Naive thymus-derived CD8-positive, alpha-beta T cell (primary cell): Measurements from ENCODE around the gene EME2. TPM values are rescaled to one million over a fixed set of nuclear protein-coding genes. Genes with fewer than 3 reads are reported as not detected.
A peak's percentile ranks its signal among the peaks of the same experiment; 100 is the strongest.

Experiments used
- ATAC-seq, 2 donors: fragments of 150-1000 bp; cut with Tn5 transposase in 1 of 2; sonication (Bioruptor Pico), chemical (Tn5 transposase) in 1 of 2; 1 replicate in 1 of 2; 2 replicates in 1 of 2; pipeline ENCODE4 v1.10.0; 2021; ENCODE audit warnings: mild to moderate bottlenecking in 2 of 2, moderate library complexity in 2 of 2
- POLR2A ChIA-PET: fragments of 350-600 bp; sonication (Branson Sonifier 250); formaldehyde crosslinking; loops from one replicate; lab custom pipeline; 2021; ENCODE audit warnings: antibody characterized with exemption; lab: Charles Lee
- DNase-seq, 10 donors: peaks; one replicate each; pipeline versions ENCODE4 v3.0.0 to v3.0.0-alpha.2; 2020 to 2022
- H3K27ac Mint-ChIP-seq, 10 donors: one replicate each; pipeline ENCODE4 v1.8.0; 2020 to 2022; ENCODE audit warnings: mild to moderate bottlenecking in 10 of 10, mixed read lengths in 10 of 10, moderate library complexity in 4 of 10, inconsistent platforms in 1 of 10
- H3K27me3 Mint-ChIP-seq, 5 donors: one replicate each; pipeline ENCODE4 v1.8.0; 2021 to 2022; ENCODE audit warnings: mixed read lengths in 5 of 5
- H3K36me3 Mint-ChIP-seq, 3 donors: one replicate each; pipeline ENCODE4 v1.8.0; 2020 to 2022; ENCODE audit warnings: mixed read lengths in 3 of 3, mild to moderate bottlenecking in 2 of 3, inconsistent platforms in 1 of 3
- H3K4me1 Mint-ChIP-seq, 4 donors: one replicate each; pipeline ENCODE4 v1.8.0; 2021 to 2022; ENCODE audit warnings: mixed read lengths in 4 of 4
- H3K4me3 Mint-ChIP-seq, 10 donors: one replicate each; pipeline ENCODE4 v1.8.0; 2020 to 2022; ENCODE audit warnings: mild to moderate bottlenecking in 10 of 10, mixed read lengths in 10 of 10, moderate library complexity in 6 of 10, inconsistent platforms in 1 of 10
- H3K9me3 Mint-ChIP-seq, 9 donors: one replicate each; pipeline ENCODE4 v1.8.0; 2020 to 2022; ENCODE audit warnings: mixed read lengths in 9 of 9, mild to moderate bottlenecking in 3 of 9, inconsistent platforms in 1 of 9, moderate library complexity in 1 of 9
- microRNA-seq: library from miRNA; unstranded; fragments of <30 nt; microRNA quantifications from one replicate; pipeline ENCODE4 v1.2.0, GENCODE V29; 2022; ENCODE audit warnings: borderline microRNAs expressed
- polyA plus RNA-seq, 3 donors: library from polyadenylated mRNA; unstranded; fragments of 300-500 nt; fragmentation: Illumina TruSeq; gene quantifications; one replicate each; pipeline ENCODE4 v1.2.3, GENCODE V29; 2021
- total RNA-seq, 8 experiments: library from RNA in 2 of 8; stranded (reverse) in 2 of 8; gene quantifications; one replicate each; pipeline ENCODE4 v1.2.3 and lab custom pipeline; 2021 to 2026

EME2 gene
- total and polyA plus RNA-seq, 5 experiments from 2014 or later = 0.35 to 31.5 (median 1.6) TPM

GRCh38 chr16:1819611-1820010 lies 47.0 kb downstream of the EME2 start:
- Mint-ChIP-seq H3K27ac (peak overlapping the region in 3 of 10 donors; percentile 22 to 85 (median 51)), H3K4me1 (peaks cover 4 to 19% (median 10%) of the 10 kb centered on the region in 4 donors), H3K4me3 (peak overlapping the region in 2 of 10 donors; percentile 5 to 26), H3K36me3 (peaks cover 0 to 42% (median 0%) of the 10 kb centered on the region in 3 donors), H3K27me3 (no peaks in the 10 kb centered on the region), H3K9me3 (no peaks in the 10 kb centered on the region)
- DNase-seq (no peak), ATAC-seq (no peak)
- POLR2A ChIA-PET = no interaction called here

GRCh38 chr16:1820096-1820945 lies 47.7 kb downstream of the EME2 start:
- H3K36me3 Mint-ChIP-seq = peaks cover 0 to 38% (median 0%) of the 10 kb centered on the region in 3 donors
- H3K4me3 Mint-ChIP-seq = no peak overlapping the region
- ATAC-seq (no peak), DNase-seq (no peak)
- H3K4me1 Mint-ChIP-seq = peaks cover 8 to 25% (median 13%) of the 10 kb centered on the region in 4 donors
- POLR2A ChIA-PET = no interaction called here
- no peaks in the 10 kb centered on the region for H3K9me3 Mint-ChIP-seq
- no peaks in the 10 kb centered on the region for H3K27me3 Mint-ChIP-seq
- H3K27ac Mint-ChIP-seq = peak overlapping the region in 1 of 10 donors; percentile 44

GRCh38 chr16:1820946-1821290 lies 48.3 kb downstream of the EME2 start:
- POLR2A ChIA-PET = interaction anchor here (0.8 kb wide), 1 partner anchor 38 kb away, joined by 3 read pairs; the partner anchor contains the start of genes NUBP2 and SPSB3
- peak overlapping the region in 1 of 10 donors; percentile 44 for H3K27ac Mint-ChIP-seq
- no peaks in the 10 kb centered on the region for H3K27me3 Mint-ChIP-seq
- H3K4me1 Mint-ChIP-seq = peaks cover 8 to 30% (median 16%) of the 10 kb centered on the region in 4 donors
- H3K36me3 Mint-ChIP-seq = peaks cover 0 to 34% (median 0%) of the 10 kb centered on the region in 3 donors
- H3K4me3 Mint-ChIP-seq = no peak overlapping the region
- ATAC-seq = no peak
- no peak for DNase-seq
- H3K9me3 Mint-ChIP-seq = no peaks in the 10 kb centered on the region

- Mint-ChIP-seq H3K4me1 (peaks cover 8 to 31% (median 16%) of the 10 kb centered on the region in 4 donors), H3K9me3 (no peaks in the 10 kb centered on the region), H3K36me3 (peaks cover 0 to 27% (median 0%) of the 10 kb centered on the region in 3 donors), H3K27ac (peak overlapping the region in 1 of 10 donors; percentile 47), H3K27me3 (peaks cover 0 to 2% (median 0%) of the 10 kb centered on the region in 5 donors), H3K4me3 (no peak overlapping the region)
- DNase-seq = no peak
- no peak for ATAC-seq
- POLR2A ChIA-PET = no interaction called here
Observed at GRCh38 chr16:1821861-1822611, 49.4 kb downstream of the EME2 start.

- H3K36me3 Mint-ChIP-seq = peaks cover 0 to 21% (median 0%) of the 10 kb centered on the region in 3 donors
- DNase-seq (no peak), ATAC-seq (no peak)
- no peak overlapping the region for H3K4me3 Mint-ChIP-seq
- peaks cover 15 to 35% (median 22%) of the 10 kb centered on the region in 4 donors for H3K4me1 Mint-ChIP-seq
- POLR2A ChIA-PET = interaction anchor here (0.6 kb wide), 1 partner anchor 1346 kb away, joined by 7 read pairs; no protein-coding TSS in a partner anchor
- H3K27ac Mint-ChIP-seq = peak overlapping the region in 2 of 10 donors; percentile 21 to 47
- peaks cover 0 to 3% (median 0%) of the 10 kb centered on the region in 5 donors for H3K27me3 Mint-ChIP-seq
- H3K9me3 Mint-ChIP-seq = no peaks in the 10 kb centered on the region
Observed at GRCh38 chr16:1822801-1823200, 50.2 kb downstream of the EME2 start.

GRCh38 chr16:1823821-1824220 lies 51.2 kb downstream of the EME2 start:
- no peak for ATAC-seq
- Mint-ChIP-seq H3K9me3 (no peaks in the 10 kb centered on the region), H3K27me3 (peaks cover 0 to 3% (median 0%) of the 10 kb centered on the region in 5 donors), H3K27ac (peak overlapping the region in 7 of 10 donors; percentile 49 to 87 (median 64)), H3K4me1 (peaks cover 15 to 42% (median 27%) of the 10 kb centered on the region in 4 donors), H3K4me3 (peak overlapping the region in 8 of 10 donors; percentile 9 to 87 (median 36)), H3K36me3 (peaks cover 0 to 20% (median 0%) of the 10 kb centered on the region in 3 donors)
- DNase-seq = no peak
- POLR2A ChIA-PET = interaction anchor here (1.1 kb wide), 1 partner anchor 118 kb away, joined by 4 read pairs; the partner anchor contains the start of gene MAPK8IP3

GRCh38 chr16:1825381-1825863 lies 52.8 kb downstream of the EME2 start:
- POLR2A ChIA-PET = interaction anchor here (0.6 to 2.9 kb wide), 5 partner anchors 30 to 329 kb away, joined by 3 to 25 read pairs (median 5); partner anchors contain the start of genes MAPK8IP3, NUBP2 and SPSB3
- Mint-ChIP-seq H3K36me3 (peaks cover 0 to 17% (median 0%) of the 10 kb centered on the region in 3 donors), H3K4me1 (peaks cover 13 to 58% (median 39%) of the 10 kb centered on the region in 4 donors), H3K27me3 (peaks cover 0 to 3% (median 0%) of the 10 kb centered on the region in 5 donors), H3K4me3 (peak overlapping the region; percentile 66 to 90 (median 85)), H3K27ac (peak overlapping the region in 9 of 10 donors; percentile 77 to 95 (median 92)), H3K9me3 (no peaks in the 10 kb centered on the region)
- no peak for ATAC-seq
- DNase-seq = no peak

Small RNA genes within 50 kb of the gene (microRNA-seq; reads per million reads assigned to microRNA genes)
- gene MIR3177 = 1.7 reads per million

Other genes with a start within 250 kb of the EME2 start
- 100 to 1,000 TPM; 186 to 196 TPM for gene TMEM204, start 239.1 kb upstream of the EME2 start, total RNA-seq
- 100 to 1,000 TPM in 2 of 3 donors, 10 to 100 TPM in 1; 95.9 to 135 (median 125) TPM for gene TMEM204, start 239.1 kb upstream of the EME2 start, polyA plus RNA-seq
- 10 to 100 TPM; 10.4 to 11.1 TPM for gene IFT140, start 160.7 kb upstream of the EME2 start, total RNA-seq
- 10 to 100 TPM in 2 of 3 donors, 1 to 10 TPM in 1; 4.5 to 21.2 (median 16.8) TPM for gene IFT140, start 160.7 kb upstream of the EME2 start, polyA plus RNA-seq
- gene CRAMP1, start 160.4 kb upstream of the EME2 start, total RNA-seq = 10 to 100 TPM; 24.4 to 25.4 TPM
- 1 to 10 TPM; 1.3 to 3.1 (median 1.9) TPM for gene CRAMP1, start 160.4 kb upstream of the EME2 start, polyA plus RNA-seq
- gene JPT2, start 94.5 kb upstream of the EME2 start, total RNA-seq = 10 to 100 TPM; 28.0 to 36.2 TPM
- 10 to 100 TPM in 1 of 3 donors, 1 to 10 TPM in 2; 9.1 to 10.3 (median 9.8) TPM for gene JPT2, start 94.5 kb upstream of the EME2 start, polyA plus RNA-seq
- 100 to 1,000 TPM; 315 to 342 TPM for gene MAPK8IP3, start 66.6 kb upstream of the EME2 start, total RNA-seq
- 1 to 10 TPM in 2 of 3 donors, under 1 TPM in 1; 0.87 to 2.8 (median 2.5) TPM for gene MAPK8IP3, start 66.6 kb upstream of the EME2 start, polyA plus RNA-seq
- 10 to 100 TPM; 70.6 to 79.9 TPM for gene NME3, start 1.3 kb upstream of the EME2 start, total RNA-seq
- gene NME3, start 1.3 kb upstream of the EME2 start, polyA plus RNA-seq = 10 to 100 TPM; 60.0 to 84.2 (median 62.9) TPM
- gene MRPS34, start 324 bp downstream of the EME2 start, total RNA-seq = 10 to 100 TPM; 53.1 to 55.9 TPM
- gene MRPS34, start 324 bp downstream of the EME2 start, polyA plus RNA-seq = 100 to 1,000 TPM; 113 to 145 (median 133) TPM
- 100 to 1,000 TPM; 120 to 123 TPM for gene SPSB3, start 9.8 kb downstream of the EME2 start, total RNA-seq
- gene SPSB3, start 9.8 kb downstream of the EME2 start, polyA plus RNA-seq = 10 to 100 TPM; 38.0 to 42.0 (median 40.8) TPM
- 10 to 100 TPM; 62.0 to 65.4 TPM for gene NUBP2, start 10.2 kb downstream of the EME2 start, total RNA-seq
- gene NUBP2, start 10.2 kb downstream of the EME2 start, polyA plus RNA-seq = 10 to 100 TPM; 87.2 to 90.6 (median 87.3) TPM
- 1 to 10 TPM; 1.7 to 2.1 TPM for gene IGFALS, start 20.9 kb downstream of the EME2 start, total RNA-seq
- gene IGFALS, start 20.9 kb downstream of the EME2 start, polyA plus RNA-seq = not detected
- 10 to 100 TPM; 65.7 to 67.8 TPM for gene HAGH, start 54.0 kb downstream of the EME2 start, total RNA-seq
- gene HAGH, start 54.0 kb downstream of the EME2 start, polyA plus RNA-seq = 10 to 100 TPM; 38.7 to 60.0 (median 45.0) TPM
- gene FAHD1, start 54.4 kb downstream of the EME2 start, total RNA-seq = 10 to 100 TPM; 11.1 to 12.1 TPM
- 10 to 100 TPM; 20.3 to 34.2 (median 32.6) TPM for gene FAHD1, start 54.4 kb downstream of the EME2 start, polyA plus RNA-seq
- gene MEIOB, start 99.4 kb downstream of the EME2 start, total RNA-seq = not detected
- gene MEIOB, start 99.4 kb downstream of the EME2 start, polyA plus RNA-seq = not detected
- gene HS3ST6, start 145.6 kb downstream of the EME2 start, total RNA-seq = not detected
- gene HS3ST6, start 145.6 kb downstream of the EME2 start, polyA plus RNA-seq = not detected
- 1 to 10 TPM; 9.9 to 10.0 TPM for gene MSRB1, start 170.4 kb downstream of the EME2 start, total RNA-seq
- 10 to 100 TPM; 13.9 to 19.1 (median 16.2) TPM for gene MSRB1, start 170.4 kb downstream of the EME2 start, polyA plus RNA-seq
- gene RPL3L, start 181.9 kb downstream of the EME2 start, total RNA-seq = not detected
- not detected for gene RPL3L, start 181.9 kb downstream of the EME2 start, polyA plus RNA-seq
- gene NDUFB10, start 186.7 kb downstream of the EME2 start, total RNA-seq = 10 to 100 TPM; 62.5 to 65.6 TPM
- 100 to 1,000 TPM; 180 to 217 (median 187) TPM for gene NDUFB10, start 186.7 kb downstream of the EME2 start, polyA plus RNA-seq
- 1,000 to 10,000 TPM; 3,016 to 3,025 TPM for gene RPS2, start 192.0 kb downstream of the EME2 start, total RNA-seq
- gene RPS2, start 192.0 kb downstream of the EME2 start, polyA plus RNA-seq = 1,000 to 10,000 TPM; 6,506 to 7,644 (median 7,481) TPM
- not detected for gene RNF151, start 194.0 kb downstream of the EME2 start, total RNA-seq
- not detected for gene RNF151, start 194.0 kb downstream of the EME2 start, polyA plus RNA-seq
- 10 to 100 TPM; 30.0 to 33.4 TPM for gene TBL3, start 199.2 kb downstream of the EME2 start, total RNA-seq
- 10 to 100 TPM; 44.6 to 61.8 (median 52.2) TPM for gene TBL3, start 199.2 kb downstream of the EME2 start, polyA plus RNA-seq
- 1 to 10 TPM; 1.3 to 2.3 TPM for gene NOXO1, start 208.7 kb downstream of the EME2 start, total RNA-seq
- gene NOXO1, start 208.7 kb downstream of the EME2 start, polyA plus RNA-seq = not detected
- 10 to 100 TPM; 15.9 to 22.3 TPM for gene GFER, start 211.4 kb downstream of the EME2 start, total RNA-seq
- 10 to 100 TPM; 21.4 to 30.0 (median 26.3) TPM for gene GFER, start 211.4 kb downstream of the EME2 start, polyA plus RNA-seq
- gene SYNGR3, start 217.2 kb downstream of the EME2 start, total RNA-seq = under 1 TPM; 0.60 to 0.77 TPM
- gene SYNGR3, start 217.2 kb downstream of the EME2 start, polyA plus RNA-seq = 1 to 10 TPM in 1 of 3 donors, under 1 TPM in 1, not detected in 1; 0.77 to 1.1 TPM
- gene ZNF598, start 237.0 kb downstream of the EME2 start, total RNA-seq = 10 to 100 TPM; 58.6 to 66.2 TPM
- 1 to 10 TPM; 3.4 to 10.0 (median 3.6) TPM for gene ZNF598, start 237.0 kb downstream of the EME2 start, polyA plus RNA-seq
- gene NPW, start 247.0 kb downstream of the EME2 start, total RNA-seq = not detected
- gene NPW, start 247.0 kb downstream of the EME2 start, polyA plus RNA-seq = not detected